ENCODE results near the gene TMEM151B.

- TF ChIP-seq POLR2AphosphoS5 (IDR thresholded peaks at IDR 0.05; ENCODE audit: low read depth, low read length) (no peak), POLR2A (IDR thresholded peaks at IDR 0.05; ENCODE audit: low read depth, low read length) (no peak)
Measured at GRCh38 chr6:44277763-44278162, 7.5 kb downstream of the TMEM151B start.

Measured in GM12892 (cell line).